Measurements from ENCODE around the gene CD200R1L. TPM values are rescaled to one million over a fixed set of nuclear protein-coding genes. Genes with fewer than 3 reads are reported as not detected.

CD200R1L gene
- total and polyA plus RNA-seq, 9 of the 15 experiments (the other 6 are each of a cell fraction or from before 2014, with no cell fraction given): not detected

- Histone ChIP-seq H3K27me3 (ENCODE audit: control insufficient read depth in 2 of 2, insufficient read depth in 2 of 2, low read length in 2 of 2) (no peaks in the 10 kb centered on the region), H3K79me2 (ENCODE audit: control insufficient read depth, insufficient read depth, low read length) (no peaks in the 10 kb centered on the region), H3K9me1 (ENCODE audit: control insufficient read depth, insufficient read depth, low read length) (no peaks in the 10 kb centered on the region), H2AFZ (ENCODE audit: low read depth, low read length) (no peak overlapping the region), H3K4me3 (no peak overlapping the region), H3K9ac (ENCODE audit: insufficient read depth in 1 of 2, low read depth in 2 of 2, low read length in 2 of 2) (no peak overlapping the region), H3K4me2 (ENCODE audit: insufficient read depth, low read length) (no peak overlapping the region), H3K4me1 (replicated peaks in 1 of 2; ENCODE audit: control insufficient read depth in 2 of 2, insufficient read depth in 2 of 2, low read length in 2 of 2) (no peaks in the 10 kb centered on the region), H3K9me3 (replicated peaks; ENCODE audit: control insufficient read depth, insufficient read depth, low read depth, low read length) (0 out of 2 replicates have a peak, but pooled peaks cover 1% of the 10 kb centered on the region), H3K36me3 (ENCODE audit: control insufficient read depth, insufficient read depth, low read length) (no peaks in the 10 kb centered on the region), H4K20me1 (replicated peaks; ENCODE audit: control insufficient read depth, insufficient read depth, low read length) (no peaks in the 10 kb centered on the region), H3K27ac (ENCODE audit: extremely low read depth, low read depth, low read length) (no peak overlapping the region)
- CTCF ChIA-PET (ENCODE audit: low intra/inter-chr PET ratio): no interaction called here
- POLR2A ChIA-PET: no interaction called here
- ATAC-seq (no peak), DNase-seq (ENCODE audit: extremely low read depth in 1 of 4, low spot score in 3 of 4) (no peak), FAIRE-seq (no peak)
- in situ Hi-C loops (cut with MboI) (no loop called here), intact Hi-C loops (cut with micrococcal nuclease) (no loop called here)
- 5% methylated on average over 2 of the region's 2 CpGs for WGBS (ENCODE audit: insufficient coverage, low coverage, missing lambda C conversion rate)
- TF ChIP-seq ZNF146 (CRISPR knock-in tag; IDR thresholded peaks at IDR 0.05; ENCODE audit: unreplicated experiment) (peak; percentile 58), ELF4 (CRISPR knock-in tag; IDR thresholded peaks at IDR 0.05) (no peak), MEIS2 (IDR thresholded peaks at IDR 0.05; ENCODE audit: partially characterized antibody) (peak; percentile 65), PHB2 (IDR thresholded peaks at IDR 0.05; ENCODE audit: low read depth) (no peak)
- TF ChIP-seq, protein P1, sequence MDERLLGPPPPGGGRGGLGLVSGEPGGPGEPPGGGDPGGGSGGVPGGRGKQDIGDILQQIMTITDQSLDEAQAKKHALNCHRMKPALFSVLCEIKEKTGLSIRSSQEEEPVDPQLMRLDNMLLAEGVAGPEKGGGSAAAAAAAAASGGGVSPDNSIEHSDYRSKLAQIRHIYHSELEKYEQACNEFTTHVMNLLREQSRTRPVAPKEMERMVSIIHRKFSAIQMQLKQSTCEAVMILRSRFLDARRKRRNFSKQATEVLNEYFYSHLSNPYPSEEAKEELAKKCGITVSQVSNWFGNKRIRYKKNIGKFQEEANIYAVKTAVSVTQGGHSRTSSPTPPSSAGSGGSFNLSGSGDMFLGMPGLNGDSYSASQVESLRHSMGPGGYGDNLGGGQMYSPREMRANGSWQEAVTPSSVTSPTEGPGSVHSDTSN (CRISPR knock-in tag; IDR thresholded peaks at IDR 0.05; ENCODE audit: low read depth): no peak
- TF ChIP-seq, protein P1 (tag; conservative IDR thresholded peaks at IDR 0.05; ENCODE audit: low read depth): peak; percentile 50
- no TSS peak for BruUV-seq (replicated peaks)
These were observed 19.1 kb upstream of the CD200R1L start for GRCh38 chr3:112865757-112866156.
